Panc1 (cell line): ENCODE data around the gene NPAS3.

ENCODE experiments used
- CTCF ChIP-seq: fragments of 450-650 bp; IDR thresholded peaks from 2 replicates; pipeline ENCODE4 v1.5.1; 2017; ENCODE audit warnings: mild to moderate bottlenecking
- POLR2AphosphoS5 ChIP-seq: IDR thresholded peaks from 2 replicates; pipeline ENCODE4 v1.6.1; 2012; ENCODE audit warnings: mild to moderate bottlenecking, low read depth, low read length, moderate library complexity
- REST ChIP-seq, 2 experiments: IDR thresholded peaks; 2 replicates each; pipeline ENCODE4 v1.6.1; 2011 to 2012; ENCODE audit warnings: low read depth in 2 of 2, control low read depth in 1 of 2, low read length in 1 of 2, mild to moderate bottlenecking in 1 of 2, moderate library complexity in 1 of 2; ENCODE audit not compliant: insufficient read depth in 1 of 2
- SIN3A ChIP-seq: IDR thresholded peaks from 2 replicates; pipeline ENCODE4 v1.6.1; 2012; ENCODE audit warnings: low read depth, mild to moderate bottlenecking, low read length, moderate library complexity, borderline replicate concordance; ENCODE audit not compliant: insufficient read depth

- TF ChIP-seq CTCF (no peak), POLR2AphosphoS5 (no peak), SIN3A (no peak), REST (IDR thresholded peaks at IDR 0.05; ENCODE audit: insufficient read depth in 1 of 2, low read depth in 2 of 2, low read length in 1 of 2) (no peak)
Measured at GRCh38 chr14:33576014-33576413, 637.3 kb downstream of the NPAS3 start.
